AG10803 (cell line): ENCODE data around the gene MYOF.

Experiments used
- DNase-seq: peaks from one replicate; pipeline ENCODE4 v3.0.0; 2010; ENCODE audit warnings: low read depth
- H3K4me3 ChIP-seq: 2 replicates; pipeline ENCODE4 v1.5.1; 2011; ENCODE audit warnings: mild to moderate bottlenecking, low read length, control low read depth
- CTCF ChIP-seq: conservative IDR thresholded peaks from 2 replicates; pipeline ENCODE4 v1.5.1; 2011; ENCODE audit warnings: mild to moderate bottlenecking, low read length, control low read depth, inconsistent platforms

MYOF gene

GRCh38 chr10:93390306-93391090 is 91.6 kb downstream of the MYOF start:
- H3K4me3 ChIP-seq, result no peak overlapping the region
- TF ChIP-seq CTCF, result no peak
- DNase-seq, result peak; percentile 48

- TF ChIP-seq CTCF, result peak; percentile 54
- peak overlapping the region; percentile 32 for H3K4me3 ChIP-seq
- DNase-seq, result peak; percentile 86
Measured at GRCh38 chr10:93386631-93387369, 95.3 kb downstream of the MYOF start.

- TF ChIP-seq CTCF, result no peak
- no peak overlapping the region for H3K4me3 ChIP-seq
Measured at GRCh38 chr10:93385345-93385744, 96.8 kb downstream of the MYOF start.

GRCh38 chr10:93384006-93384405 is 98.1 kb downstream of the MYOF start:
- DNase-seq, result no peak
- no peak for TF ChIP-seq CTCF
- H3K4me3 ChIP-seq, result no peak overlapping the region

More at GRCh38 chr10:93385345-93385744, 96.8 kb downstream of the MYOF start:
- no peak for DNase-seq

- TF ChIP-seq CTCF, result no peak
- peak; percentile 98 for DNase-seq
- H3K4me3 ChIP-seq, result no peak overlapping the region
Measured at GRCh38 chr10:93383562-93383981, 98.6 kb downstream of the MYOF start.

GRCh38 chr10:93379731-93380575 is 102.2 kb downstream of the MYOF start:
- no peak overlapping the region for H3K4me3 ChIP-seq
- DNase-seq, result peak; percentile 71
- TF ChIP-seq CTCF, result no peak
